NB4 (cell line): ENCODE data around the gene BRICD5.

Experiments
- DNase-seq: peaks from one replicate; pipeline ENCODE4 v3.0.0; 2010; ENCODE audit warnings: low read depth
- H3K4me3 ChIP-seq: one replicate; pipeline ENCODE4 v1.5.1; 2011; ENCODE audit warnings: mild to moderate bottlenecking, low read depth, low read length, moderate library complexity
- MAX ChIP-seq: IDR thresholded peaks from 2 replicates; pipeline ENCODE4 v1.6.1; 2011; ENCODE audit warnings: low read depth, low read length
- MYC ChIP-seq: IDR thresholded peaks from 2 replicates; pipeline ENCODE4 v1.6.1; 2011; ENCODE audit warnings: low read depth, low read length
- POLR2A ChIP-seq: IDR thresholded peaks from 2 replicates; pipeline ENCODE4 v1.6.1; 2011; ENCODE audit warnings: mild to moderate bottlenecking; ENCODE audit not compliant: insufficient read length; ENCODE audit errors: extremely low read depth
- TF ChIP-seq, protein P1 (sequence below): IDR thresholded peaks from one replicate; pipeline ENCODE4 v1.5.1; 2012; ENCODE audit warnings: low read depth, low read length

Gene BRICD5

DNA sequence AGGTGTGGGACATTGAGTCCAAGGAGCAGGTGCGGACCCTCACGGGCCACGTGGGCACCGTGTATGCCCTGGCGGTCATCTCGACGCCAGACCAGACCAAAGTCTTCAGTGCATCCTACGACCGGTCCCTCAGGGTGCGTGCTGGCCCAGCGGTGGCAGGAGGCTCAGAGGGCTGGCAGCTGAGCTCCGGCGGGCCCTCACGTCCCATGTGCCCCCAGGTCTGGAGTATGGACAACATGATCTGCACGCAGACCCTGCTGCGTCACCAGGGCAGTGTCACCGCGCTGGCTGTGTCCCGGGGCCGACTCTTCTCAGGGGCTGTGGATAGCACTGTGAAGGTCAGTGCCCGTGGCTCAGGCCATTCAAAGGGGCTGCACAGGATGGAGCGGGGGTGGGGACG, 34.6 kb downstream of the BRICD5 start:
- DNase-seq: no peak
- TF ChIP-seq, protein P1, sequence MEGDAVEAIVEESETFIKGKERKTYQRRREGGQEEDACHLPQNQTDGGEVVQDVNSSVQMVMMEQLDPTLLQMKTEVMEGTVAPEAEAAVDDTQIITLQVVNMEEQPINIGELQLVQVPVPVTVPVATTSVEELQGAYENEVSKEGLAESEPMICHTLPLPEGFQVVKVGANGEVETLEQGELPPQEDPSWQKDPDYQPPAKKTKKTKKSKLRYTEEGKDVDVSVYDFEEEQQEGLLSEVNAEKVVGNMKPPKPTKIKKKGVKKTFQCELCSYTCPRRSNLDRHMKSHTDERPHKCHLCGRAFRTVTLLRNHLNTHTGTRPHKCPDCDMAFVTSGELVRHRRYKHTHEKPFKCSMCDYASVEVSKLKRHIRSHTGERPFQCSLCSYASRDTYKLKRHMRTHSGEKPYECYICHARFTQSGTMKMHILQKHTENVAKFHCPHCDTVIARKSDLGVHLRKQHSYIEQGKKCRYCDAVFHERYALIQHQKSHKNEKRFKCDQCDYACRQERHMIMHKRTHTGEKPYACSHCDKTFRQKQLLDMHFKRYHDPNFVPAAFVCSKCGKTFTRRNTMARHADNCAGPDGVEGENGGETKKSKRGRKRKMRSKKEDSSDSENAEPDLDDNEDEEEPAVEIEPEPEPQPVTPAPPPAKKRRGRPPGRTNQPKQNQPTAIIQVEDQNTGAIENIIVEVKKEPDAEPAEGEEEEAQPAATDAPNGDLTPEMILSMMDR: no peak
- TF ChIP-seq MAX (no peak), POLR2A (no peak), MYC (no peak)
- H3K4me3 ChIP-seq: no peak overlapping the region

GRCh38 chr16:2175454-2175853, 35.2 kb downstream of the BRICD5 start:
- DNase-seq: no peak
- TF ChIP-seq MYC: no peak
- TF ChIP-seq MAX: no peak
- TF ChIP-seq, protein P1: no peak
- TF ChIP-seq POLR2A: no peak
- no peak overlapping the region for H3K4me3 ChIP-seq

DNA sequence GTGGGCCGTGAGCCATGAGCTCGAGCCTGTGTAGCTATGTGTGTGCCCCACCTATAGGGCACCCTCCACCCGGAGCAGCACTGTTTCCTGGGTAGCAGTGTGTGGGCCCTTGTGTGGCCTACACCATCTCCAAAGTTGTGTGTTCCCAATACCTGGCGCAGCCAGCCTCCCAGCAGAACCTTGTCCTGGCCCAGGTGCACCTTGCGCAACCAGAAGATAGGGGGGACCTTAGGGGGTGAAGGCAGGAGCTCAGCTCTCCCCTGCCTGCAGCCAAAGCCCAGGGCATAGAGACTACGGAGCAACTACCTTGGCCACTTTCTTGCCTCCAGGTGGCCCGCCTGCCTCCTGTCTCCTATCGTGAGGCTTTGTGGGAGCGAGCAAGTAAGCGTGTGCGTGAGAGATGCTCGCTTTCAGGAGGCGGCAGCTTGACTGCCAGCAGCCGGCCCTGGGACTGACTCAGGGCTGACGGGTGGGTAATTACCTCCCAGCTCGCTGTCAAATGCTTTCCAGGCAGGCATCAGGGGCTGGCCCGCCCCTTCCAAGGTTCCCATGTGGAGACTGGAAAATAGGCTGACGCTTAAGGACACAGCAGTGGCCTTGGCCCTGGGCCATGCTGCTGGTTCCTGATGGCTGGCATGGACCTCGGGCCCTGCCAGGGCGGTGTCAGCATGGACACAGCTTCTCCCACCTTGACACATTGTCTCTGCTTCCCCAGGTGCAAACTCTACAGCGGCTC, 36.1 kb downstream of the BRICD5 start:
- no peak overlapping the region for H3K4me3 ChIP-seq
- TF ChIP-seq POLR2A (no peak), MYC (no peak), MAX (no peak)
- TF ChIP-seq, protein P1: no peak
- no peak for DNase-seq

DNA sequence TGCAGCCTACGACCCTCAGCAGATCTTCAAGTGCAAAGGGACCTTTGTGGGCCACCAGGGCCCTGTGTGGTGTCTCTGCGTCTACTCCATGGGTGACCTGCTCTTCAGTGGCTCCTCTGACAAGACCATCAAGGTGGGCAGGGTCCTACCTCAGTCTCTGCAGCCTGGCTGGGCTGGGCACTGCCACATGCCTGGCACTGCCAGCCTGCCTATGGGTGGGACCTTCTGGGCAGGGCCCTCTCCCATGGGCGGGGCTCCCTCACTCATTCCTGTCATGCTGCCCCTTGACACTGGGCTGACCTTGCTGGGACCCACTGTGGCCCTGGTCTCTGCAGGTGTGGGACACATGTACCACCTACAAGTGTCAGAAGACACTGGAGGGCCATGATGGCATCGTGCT, 36.7 kb downstream of the BRICD5 start:
- TF ChIP-seq MAX (no peak), POLR2A (no peak), MYC (no peak)
- TF ChIP-seq, protein P1: no peak
- no peak for DNase-seq
- H3K4me3 ChIP-seq: no peak overlapping the region

- TF ChIP-seq POLR2A (no peak), MYC (no peak), MAX (no peak)
- no peak overlapping the region for H3K4me3 ChIP-seq
- DNase-seq: no peak
Measured at GRCh38 chr16:2173366-2173765, 37.3 kb downstream of the BRICD5 start.

GRCh38 chr16:2172688-2173335, 37.9 kb downstream of the BRICD5 start:
- no peak overlapping the region for H3K4me3 ChIP-seq
- no peak for DNase-seq
- TF ChIP-seq POLR2A: no peak
- no peak for TF ChIP-seq MAX
- TF ChIP-seq MYC: no peak
- TF ChIP-seq, protein P1: no peak
